ENCODE measurements around the gene ESR2. TPM values are rescaled to one million over a fixed set of nuclear protein-coding genes. Genes with fewer than 3 reads are reported as not detected.

The ESR2 gene
- total RNA-seq, 2 experiments from 2014 or later, result 0.31 to 0.43 TPM

GRCh38 chr14:64234877-64235651, 59.1 kb downstream of the ESR2 start:
- H3K9me3 Mint-ChIP-seq, result no peaks in the 10 kb centered on the region
- POLR2A ChIA-PET, result interaction anchor here (1.4 kb wide), 1 partner anchor 61 kb away, joined by 3 read pairs; no protein-coding TSS in a partner anchor
- DNase-seq (no peak), ATAC-seq (no peak)
- no peaks in the 10 kb centered on the region for H3K27me3 Mint-ChIP-seq
- CTCF ChIA-PET, result interaction anchor here (1.9 to 2.3 kb wide), 2 partner anchors 60 to 69 kb away, joined by 7 read pairs; no protein-coding TSS in a partner anchor
- intact Hi-C loops (cut with micrococcal nuclease), result loop anchor here (5.0 kb wide), 1 partner anchor 62 kb away; no protein-coding TSS in a partner anchor
- no peak for TF ChIP-seq CTCF (IDR thresholded peaks at IDR 0.05)
- no peak overlapping the region for H3K27ac Mint-ChIP-seq
- H3K4me3 Mint-ChIP-seq, result no peak overlapping the region
- H3K36me3 Mint-ChIP-seq (ENCODE audit: low read depth), result no peaks in the 10 kb centered on the region
- H3K4me1 Mint-ChIP-seq (ENCODE audit: low read depth), result peaks cover 18% of the 10 kb centered on the region

- ATAC-seq, result no peak
- TF ChIP-seq CTCF (IDR thresholded peaks at IDR 0.05), result no peak
- no peak for DNase-seq
- H3K9me3 Mint-ChIP-seq, result no peaks in the 10 kb centered on the region
- CTCF ChIA-PET, result interaction anchor here (1.0 kb wide), 1 partner anchor 70 kb away, joined by 3 read pairs; no protein-coding TSS in a partner anchor
- intact Hi-C loops (cut with micrococcal nuclease), result loop anchor here (5.0 kb wide), 1 partner anchor 64 kb away; no protein-coding TSS in a partner anchor
- peaks cover 18% of the 10 kb centered on the region for H3K4me1 Mint-ChIP-seq (ENCODE audit: low read depth)
- no peak overlapping the region for H3K27ac Mint-ChIP-seq
- POLR2A ChIA-PET, result no interaction called here
- no peaks in the 10 kb centered on the region for H3K36me3 Mint-ChIP-seq (ENCODE audit: low read depth)
- no peak overlapping the region for H3K4me3 Mint-ChIP-seq
- no peaks in the 10 kb centered on the region for H3K27me3 Mint-ChIP-seq
These were observed 60.5 kb downstream of the ESR2 start for GRCh38 chr14:64233531-64234190.

GRCh38 chr14:64232944-64233343, 61.2 kb downstream of the ESR2 start:
- CTCF ChIA-PET, result interaction anchor here (1.5 kb wide), 1 partner anchor 71 kb away, joined by 3 read pairs; no protein-coding TSS in a partner anchor

GRCh38 chr14:64232095-64232838, 61.9 kb downstream of the ESR2 start:
- Mint-ChIP-seq H3K27me3 (no peaks in the 10 kb centered on the region), H3K4me3 (no peak overlapping the region), H3K36me3 (ENCODE audit: low read depth) (peaks cover 3% of the 10 kb centered on the region), H3K4me1 (ENCODE audit: low read depth) (peaks cover 18% of the 10 kb centered on the region), H3K9me3 (no peaks in the 10 kb centered on the region), H3K27ac (peak overlapping the region; percentile 62)
- CTCF ChIA-PET, result interaction anchor here (0.8 to 1.5 kb wide), 3 partner anchors 63 to 379 kb away, joined by 3 to 5 read pairs (median 3); partner anchors contain the start of gene SYNE2
- intact Hi-C loops (cut with micrococcal nuclease), result loop anchor here (5.0 kb wide), 1 partner anchor 65 kb away; no protein-coding TSS in a partner anchor
- POLR2A ChIA-PET, result no interaction called here
- TF ChIP-seq CTCF (IDR thresholded peaks at IDR 0.05), result no peak
- DNase-seq, result peak; percentile 71
- peak; percentile 91 for ATAC-seq

More at GRCh38 chr14:64232944-64233343, 61.2 kb downstream of the ESR2 start:
- peak; percentile 14 for DNase-seq
- Mint-ChIP-seq H3K4me3 (no peak overlapping the region), H3K36me3 (ENCODE audit: low read depth) (peaks cover 3% of the 10 kb centered on the region), H3K9me3 (no peaks in the 10 kb centered on the region), H3K27me3 (no peaks in the 10 kb centered on the region), H3K27ac (peak overlapping the region; percentile 62), H3K4me1 (ENCODE audit: low read depth) (peaks cover 18% of the 10 kb centered on the region)
- POLR2A ChIA-PET, result no interaction called here
- no peak for TF ChIP-seq CTCF (IDR thresholded peaks at IDR 0.05)
- no peak for ATAC-seq
- intact Hi-C loops (cut with micrococcal nuclease), result loop anchor here (5.0 kb wide), 1 partner anchor 64 kb away; no protein-coding TSS in a partner anchor
